Ovary (tissue), 9 donors: ENCODE results near the gene CDCA4. TPM values are rescaled to one million over a fixed set of nuclear protein-coding genes. Genes with fewer than 3 reads are reported as not detected.

ENCODE experiments used
- DNase-seq, 5 donors: peaks; one replicate each; pipeline ENCODE4 v3.0.0-alpha.2; 2019 to 2020
- H3K27ac ChIP-seq, 2 donors: fragments of 200-600 bp; one replicate each; pipeline versions ENCODE4 v1.5.1 to v1.8.0; 2019 to 2022
- H3K27me3 ChIP-seq: fragments of 200-600 bp; one replicate; pipeline ENCODE4 v1.8.0; 2022
- H3K36me3 ChIP-seq: fragments of 200-600 bp; sonication (generic); one replicate; pipeline ENCODE4 v1.5.1; 2019
- H3K4me1 ChIP-seq: one replicate; pipeline ENCODE4 v1.8.1; 2013; ENCODE audit warnings: mild to moderate bottlenecking, moderate library complexity; ENCODE audit not compliant: insufficient read depth
- H3K4me3 ChIP-seq: fragments of 200-600 bp; sonication (generic); one replicate; pipeline ENCODE4 v1.5.1; 2017
- H3K9me3 ChIP-seq, 2 donors: fragments of 200-600 bp in 1 of 2; sonication (generic) in 1 of 2; one replicate each; pipeline versions ENCODE4 v1.5.1 to v1.8.1; 2013 to 2019; ENCODE audit warnings: mild to moderate bottlenecking in 1 of 2, moderate library complexity in 1 of 2
- CTCF ChIP-seq, 3 donors: fragments of 450-650 bp in 2 of 3; fragments of 200-600 bp in 1 of 3; IDR thresholded peaks; one replicate each; pipeline versions ENCODE4 v1.5.1 to v1.8.0; 2016 to 2022; ENCODE audit warnings: antibody characterized with exemption in 3 of 3, mild to moderate bottlenecking in 1 of 3
- EP300 ChIP-seq: sonication (generic); formaldehyde crosslinking; IDR thresholded peaks from one replicate; pipeline ENCODE4 v1.6.1; 2017; ENCODE audit warnings: antibody characterized with exemption
- POLR2A ChIP-seq: fragments of 450-650 bp; IDR thresholded peaks from one replicate; pipeline ENCODE4 v1.6.1; 2017; ENCODE audit warnings: antibody characterized with exemption, mild to moderate bottlenecking, moderate library complexity
- WGBS, 3 donors: extraction: QIAGEN DNeasy Blood & Tissue Kit in 1 of 3; methylation state at CpG; one replicate each; pipeline versions ENCODE4 v1.1.5 to v1.1.7; 2013 to 2017; 5-methylcytosine and 5-hydroxymethylcytosine counted together
- intact Hi-C, 4 donors: fragments of 100-400 bp; cut with DNase I; formaldehyde crosslinking; loops; one replicate each; pipeline versions ENCODE4 v1.11.0 to v1.15.1; 2022 to 2023
- polyA plus RNA-seq, 2 donors: library from polyadenylated mRNA; stranded (reverse); fragments of 200-250 nt in 1 of 2; fragments of 350-450 nt in 1 of 2; fragmentation: Illumina TruSeq in 1 of 2; extraction: RNeasy Lipid Tissue Mini Kit (QIAGEN cat#74804) in 1 of 2; gene quantifications; one replicate each; pipeline ENCODE4 v1.2.3, GENCODE V29; 2013 to 2014
- total RNA-seq, 7 donors: library from RNA; depleted of rRNA in 2 of 7; stranded (reverse); fragments of >200 nt in 2 of 7; fragmentation: NEBNext Ultra II Directional in 3 of 7; extraction: Animal tissue kit (Norgen Biotek cat#: 25700) in 3 of 7; gene quantifications; one replicate each; pipeline versions ENCODE4 v1.1.0 to v1.2.4, GENCODE V29; 2016 to 2023
- donor health status: DM: no; HTN: no; CAD: no; lungs with moderate emphysema.
- donor health status: DM: no; HTN: no; CAD: no.
- donor health status: Bipolar disorder and iron deficiency.
- donor health status: DM: yes; HTN: yes; CAD: no.
- donor health status: DM: no; HTN: no; CAD: no.
- donor health status: DM: yes; HTN: yes; CAD: no.

The CDCA4 gene
- total and polyA plus RNA-seq, 9 donors = 2.9 to 9.4 (median 7.4) TPM

- H3K36me3 ChIP-seq = no peaks in the 10 kb centered on the region
Measured at GRCh38 chr14:105061428-105062047, 40.7 kb upstream of the CDCA4 start.

GRCh38 chr14:105060751-105061427, 40.0 kb upstream of the CDCA4 start:
- TF ChIP-seq EP300 (no peak), CTCF (IDR thresholded peaks at IDR 0.05) (no peak), POLR2A (no peak)
- intact Hi-C loops = no loop called here
- no peak for DNase-seq
- Histone ChIP-seq H3K4me3 (no peak overlapping the region), H3K9me3 (no peaks in the 10 kb centered on the region), H3K27me3 (no peaks in the 10 kb centered on the region), H3K4me1 (no peaks in the 10 kb centered on the region), H3K27ac (no peak overlapping the region), H3K36me3 (no peaks in the 10 kb centered on the region)
- WGBS, 3 donors = 63 to 69% (median 65%) methylated on average over 27 to 30 of the region's 30 CpGs

More at GRCh38 chr14:105061428-105062047, 40.7 kb upstream of the CDCA4 start:
- Histone ChIP-seq H3K27ac (no peak overlapping the region), H3K27me3 (no peaks in the 10 kb centered on the region), H3K9me3 (no peaks in the 10 kb centered on the region), H3K4me1 (no peaks in the 10 kb centered on the region), H3K4me3 (no peak overlapping the region)
- no peak for TF ChIP-seq POLR2A
- no peak for TF ChIP-seq CTCF (IDR thresholded peaks at IDR 0.05)
- no peak for TF ChIP-seq EP300
- DNase-seq = no peak
- WGBS, 3 donors = 34 to 51% (median 35%) methylated on average over 6 to 13 of the region's 13 CpGs
- intact Hi-C loops = no loop called here

GRCh38 chr14:105059925-105060565, 39.2 kb upstream of the CDCA4 start:
- H3K4me1 ChIP-seq = no peaks in the 10 kb centered on the region
- intact Hi-C loops = no loop called here
- DNase-seq = no peak
- H3K27me3 ChIP-seq = no peaks in the 10 kb centered on the region
- no peak for TF ChIP-seq POLR2A
- no peak for TF ChIP-seq EP300
- no peak for TF ChIP-seq CTCF (IDR thresholded peaks at IDR 0.05)
- no peak overlapping the region for H3K4me3 ChIP-seq
- H3K36me3 ChIP-seq = no peaks in the 10 kb centered on the region
- WGBS, 3 donors = 75 to 85% (median 78%) methylated on average over 16 of the region's 16 CpGs
- H3K9me3 ChIP-seq = no peaks in the 10 kb centered on the region
- no peak overlapping the region for H3K27ac ChIP-seq

- H3K4me3 ChIP-seq = no peak overlapping the region
- H3K9me3 ChIP-seq = no peaks in the 10 kb centered on the region
- no peaks in the 10 kb centered on the region for H3K4me1 ChIP-seq
- DNase-seq = no peak
- H3K27me3 ChIP-seq = no peaks in the 10 kb centered on the region
- WGBS, 3 donors = 65 to 69% (median 67%) methylated on average over 22 of the region's 22 CpGs
- intact Hi-C loops = no loop called here
- H3K27ac ChIP-seq = no peak overlapping the region
- TF ChIP-seq EP300 (no peak), CTCF (IDR thresholded peaks at IDR 0.05) (no peak), POLR2A (no peak)
- H3K36me3 ChIP-seq = no peaks in the 10 kb centered on the region
Measured at GRCh38 chr14:105059035-105059924, 38.4 kb upstream of the CDCA4 start.
